Dendritic cell treated with granulocyte-macrophage colony-stimulating factor and Interleukin-4, amounts not matched to agents 40 ng/mL and 50 ng/mL, for 4 days (primary cell): Measurements from ENCODE around the gene CACNG7.

Experiments
- H3K27ac Mint-ChIP-seq: one replicate; pipeline ENCODE4 v1.8.0; 2022; ENCODE audit warnings: mild to moderate bottlenecking, mixed read lengths
- H3K27me3 Mint-ChIP-seq: one replicate; pipeline ENCODE4 v1.8.0; 2022; ENCODE audit warnings: mild to moderate bottlenecking, mixed read lengths
- H3K36me3 Mint-ChIP-seq: one replicate; pipeline ENCODE4 v1.8.0; 2022; ENCODE audit warnings: low read depth, mixed read lengths
- H3K4me1 Mint-ChIP-seq: one replicate; pipeline ENCODE4 v1.8.0; 2022; ENCODE audit warnings: low read depth, mixed read lengths
- H3K4me3 Mint-ChIP-seq: one replicate; pipeline ENCODE4 v1.8.0; 2022; ENCODE audit warnings: mild to moderate bottlenecking, moderate library complexity, mixed read lengths
- H3K9me3 Mint-ChIP-seq: one replicate; pipeline ENCODE4 v1.8.0; 2022; ENCODE audit warnings: mixed read lengths
- intact Hi-C: fragments of 100-400 bp; cut with micrococcal nuclease; formaldehyde crosslinking; loops from one replicate; pipeline ENCODE4 v1.15.0; 2022

The CACNG7 gene

GRCh38 chr19:53872762-53873161 lies 36.3 kb upstream of the CACNG7 start:
- Mint-ChIP-seq H3K4me3 (no peak overlapping the region), H3K27me3 (no peaks in the 10 kb centered on the region)
- intact Hi-C loops: no loop called here

DNA sequence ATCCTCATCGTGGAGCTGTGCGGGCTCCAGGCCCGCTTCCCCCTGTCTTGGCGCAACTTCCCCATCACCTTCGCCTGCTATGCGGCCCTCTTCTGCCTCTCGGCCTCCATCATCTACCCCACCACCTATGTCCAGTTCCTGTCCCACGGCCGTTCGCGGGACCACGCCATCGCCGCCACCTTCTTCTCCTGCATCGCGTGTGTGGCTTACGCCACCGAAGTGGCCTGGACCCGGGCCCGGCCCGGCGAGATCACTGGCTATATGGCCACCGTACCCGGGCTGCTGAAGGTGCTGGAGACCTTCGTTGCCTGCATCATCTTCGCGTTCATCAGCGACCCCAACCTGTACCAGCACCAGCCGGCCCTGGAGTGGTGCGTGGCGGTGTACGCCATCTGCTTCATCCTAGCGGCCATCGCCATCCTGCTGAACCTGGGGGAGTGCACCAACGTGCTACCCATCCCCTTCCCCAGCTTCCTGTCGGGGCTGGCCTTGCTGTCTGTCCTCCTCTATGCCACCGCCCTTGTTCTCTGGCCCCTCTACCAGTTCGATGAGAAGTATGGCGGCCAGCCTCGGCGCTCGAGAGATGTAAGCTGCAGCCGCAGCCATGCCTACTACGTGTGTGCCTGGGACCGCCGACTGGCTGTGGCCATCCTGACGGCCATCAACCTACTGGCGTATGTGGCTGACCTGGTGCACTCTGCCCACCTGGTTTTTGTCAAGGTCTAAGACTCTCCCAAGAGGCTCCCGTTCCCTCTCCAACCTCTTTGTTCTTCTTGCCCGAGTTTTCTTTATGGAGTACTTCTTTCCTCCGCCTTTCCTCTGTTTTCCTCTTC lies 35.1 kb upstream of the CACNG7 start:
- Mint-ChIP-seq H3K27ac (peak overlapping the region; percentile 43), H3K9me3 (no peaks in the 10 kb centered on the region), H3K4me3 (no peak overlapping the region), H3K4me1 (peaks cover 71% of the 10 kb centered on the region), H3K36me3 (peaks cover 55% of the 10 kb centered on the region), H3K27me3 (no peaks in the 10 kb centered on the region)
- intact Hi-C loops: no loop called here

More at GRCh38 chr19:53872762-53873161, 36.3 kb upstream of the CACNG7 start:
- peaks cover 63% of the 10 kb centered on the region for H3K36me3 Mint-ChIP-seq
- H3K9me3 Mint-ChIP-seq: no peaks in the 10 kb centered on the region
- peaks cover 79% of the 10 kb centered on the region for H3K4me1 Mint-ChIP-seq
- H3K27ac Mint-ChIP-seq: peak overlapping the region; percentile 83

- intact Hi-C loops: no loop called here
- H3K4me3 Mint-ChIP-seq: no peak overlapping the region
- no peaks in the 10 kb centered on the region for H3K9me3 Mint-ChIP-seq
- H3K27me3 Mint-ChIP-seq: no peaks in the 10 kb centered on the region
- H3K4me1 Mint-ChIP-seq: peaks cover 71% of the 10 kb centered on the region
- H3K36me3 Mint-ChIP-seq: peaks cover 55% of the 10 kb centered on the region
- peak overlapping the region; percentile 43 for H3K27ac Mint-ChIP-seq
Measured at GRCh38 chr19:53874606-53874990, 34.5 kb upstream of the CACNG7 start.

DNA sequence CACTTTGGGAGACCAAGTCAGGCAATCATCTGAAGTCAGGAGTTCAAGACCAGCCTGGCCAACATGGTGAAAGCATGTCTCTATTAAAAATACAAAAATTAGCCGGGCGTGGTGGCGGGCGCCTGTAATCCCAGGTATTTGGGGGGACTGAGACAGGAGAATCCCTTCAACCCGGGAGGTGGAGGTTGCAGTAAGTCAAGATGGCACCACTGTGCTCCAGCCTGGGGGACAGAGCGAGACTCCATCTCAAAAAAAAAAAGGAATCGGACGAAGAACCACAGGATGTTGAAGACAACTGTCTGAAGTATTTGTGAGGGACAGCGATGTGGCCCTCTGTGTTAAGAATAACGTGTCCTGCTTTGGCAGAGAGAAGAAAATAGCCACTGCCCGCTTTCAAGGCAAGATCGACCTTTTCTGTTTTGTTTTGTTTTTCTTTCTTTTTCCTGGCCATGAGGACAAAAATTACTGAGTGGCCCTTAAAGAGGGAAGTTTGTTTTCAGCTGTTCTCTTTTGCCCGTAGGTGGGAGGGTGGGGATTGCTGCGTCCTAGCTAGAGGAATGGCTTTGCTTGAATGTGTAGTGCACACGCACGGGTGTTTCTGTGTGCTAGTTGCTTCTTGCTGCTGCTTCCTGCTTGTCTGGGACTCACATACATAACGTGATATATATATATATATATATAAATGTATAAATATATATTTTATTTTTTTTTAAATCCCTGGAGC lies 33.3 kb upstream of the CACNG7 start:
- Mint-ChIP-seq H3K27ac (peak overlapping the region; percentile 24), H3K4me3 (no peak overlapping the region), H3K27me3 (no peaks in the 10 kb centered on the region), H3K9me3 (no peaks in the 10 kb centered on the region), H3K4me1 (peaks cover 65% of the 10 kb centered on the region), H3K36me3 (peaks cover 50% of the 10 kb centered on the region)
- intact Hi-C loops: no loop called here

- H3K4me3 Mint-ChIP-seq: no peak overlapping the region
- H3K27ac Mint-ChIP-seq: no peak overlapping the region
- no peaks in the 10 kb centered on the region for H3K9me3 Mint-ChIP-seq
- peaks cover 55% of the 10 kb centered on the region for H3K4me1 Mint-ChIP-seq
- H3K36me3 Mint-ChIP-seq: peaks cover 40% of the 10 kb centered on the region
- intact Hi-C loops: no loop called here
- H3K27me3 Mint-ChIP-seq: no peaks in the 10 kb centered on the region
Measured at GRCh38 chr19:53876651-53877224, 32.3 kb upstream of the CACNG7 start.

DNA sequence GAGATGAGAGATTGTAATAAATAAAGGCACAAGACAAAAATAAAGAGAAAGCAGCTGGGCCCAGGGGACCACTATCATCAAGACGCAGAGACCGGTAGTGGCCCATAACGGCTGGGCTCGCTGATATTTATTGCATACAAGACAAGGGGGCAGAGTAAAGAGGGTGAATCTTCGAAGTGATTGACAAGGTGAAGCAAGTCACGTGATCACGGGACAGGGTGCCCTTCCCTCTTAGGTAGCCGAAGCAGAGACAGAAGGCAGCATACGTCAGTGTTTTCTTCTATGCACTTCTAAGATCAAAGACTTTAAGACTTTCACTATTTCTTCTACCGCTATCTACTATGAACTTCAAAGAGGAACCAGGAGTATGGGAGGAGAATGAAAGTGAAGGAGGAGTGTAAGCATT lies 31.7 kb upstream of the CACNG7 start:
- no peak overlapping the region for H3K27ac Mint-ChIP-seq
- H3K27me3 Mint-ChIP-seq: peaks cover 3% of the 10 kb centered on the region
- peaks cover 52% of the 10 kb centered on the region for H3K4me1 Mint-ChIP-seq
- H3K4me3 Mint-ChIP-seq: no peak overlapping the region
- peaks cover 38% of the 10 kb centered on the region for H3K36me3 Mint-ChIP-seq
- H3K9me3 Mint-ChIP-seq: no peaks in the 10 kb centered on the region
- intact Hi-C loops: no loop called here

DNA sequence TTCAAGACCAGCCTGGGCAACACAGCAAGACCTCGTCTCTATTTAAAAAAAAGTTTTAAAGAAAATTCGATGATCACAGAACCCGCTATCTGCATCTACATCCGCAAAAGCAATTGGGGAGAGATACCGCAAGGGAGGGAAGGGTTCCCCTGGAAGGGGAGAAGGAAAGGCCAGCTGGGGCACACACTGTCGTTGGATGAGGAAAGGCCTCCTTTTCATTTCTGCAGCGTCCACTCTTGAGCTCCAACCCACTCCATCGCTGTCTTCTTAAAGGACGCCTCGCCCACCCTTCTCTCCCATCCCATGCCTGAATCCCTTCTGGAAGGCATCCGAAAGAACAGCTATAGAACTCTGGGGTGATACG lies 30.3 kb upstream of the CACNG7 start:
- Mint-ChIP-seq H3K4me1 (peaks cover 43% of the 10 kb centered on the region), H3K27me3 (peaks cover 15% of the 10 kb centered on the region), H3K27ac (no peak overlapping the region), H3K4me3 (no peak overlapping the region), H3K36me3 (peaks cover 24% of the 10 kb centered on the region), H3K9me3 (no peaks in the 10 kb centered on the region)
- intact Hi-C loops: no loop called here

- Mint-ChIP-seq H3K36me3 (peaks cover 17% of the 10 kb centered on the region), H3K9me3 (no peaks in the 10 kb centered on the region), H3K4me1 (peaks cover 39% of the 10 kb centered on the region), H3K27ac (no peak overlapping the region), H3K27me3 (peaks cover 22% of the 10 kb centered on the region), H3K4me3 (no peak overlapping the region)
- intact Hi-C loops: loop anchor here (5.0 kb wide), 1 partner anchor 37 kb away; no protein-coding TSS in a partner anchor
Measured at GRCh38 chr19:53879140-53880081, 29.7 kb upstream of the CACNG7 start.

- intact Hi-C loops: loop anchor here (5.0 kb wide), 1 partner anchor 39 kb away; no protein-coding TSS in a partner anchor
- H3K27ac Mint-ChIP-seq: no peak overlapping the region
- H3K4me1 Mint-ChIP-seq: peaks cover 24% of the 10 kb centered on the region
Measured at GRCh38 chr19:53880711-53881481, 28.2 kb upstream of the CACNG7 start.

GRCh38 chr19:53881482-53882390 lies 27.3 kb upstream of the CACNG7 start, which contains the start of gene PRKCG:
PRKCG (plus strand) TSS chr19:53882197; CDS start chr19:53882495, 298 bp downstream.
- Mint-ChIP-seq H3K36me3 (peaks cover 4% of the 10 kb centered on the region), H3K4me1 (peaks cover 15% of the 10 kb centered on the region), H3K27ac (no peak within 1 kb of the TSS), H3K27me3 (peaks cover 39% of the 10 kb centered on the region), H3K9me3 (no peaks in the 10 kb centered on the region), H3K4me3 (no peak within 1 kb of the TSS)
- intact Hi-C loops: loop anchor here (5.0 kb wide), 1 partner anchor 39 kb away; no protein-coding TSS in a partner anchor

More at GRCh38 chr19:53880711-53881481, 28.2 kb upstream of the CACNG7 start:
- Mint-ChIP-seq H3K27me3 (peaks cover 35% of the 10 kb centered on the region), H3K9me3 (no peaks in the 10 kb centered on the region), H3K36me3 (peaks cover 6% of the 10 kb centered on the region), H3K4me3 (no peak overlapping the region)

- no peaks in the 10 kb centered on the region for H3K36me3 Mint-ChIP-seq
- intact Hi-C loops: loop anchor here (5.0 kb wide), 1 partner anchor 40 kb away; no protein-coding TSS in a partner anchor
- H3K9me3 Mint-ChIP-seq: no peaks in the 10 kb centered on the region
- H3K4me3 Mint-ChIP-seq: no peak overlapping the region
- H3K4me1 Mint-ChIP-seq: peaks cover 7% of the 10 kb centered on the region
- H3K27ac Mint-ChIP-seq: no peak overlapping the region
- H3K27me3 Mint-ChIP-seq: peaks cover 43% of the 10 kb centered on the region
Measured at GRCh38 chr19:53882391-53883050, 26.6 kb upstream of the CACNG7 start.
